Measurements from ENCODE around the gene CLASP1. TPM values are rescaled to one million over a fixed set of nuclear protein-coding genes. Genes with fewer than 3 reads are reported as not detected.

Gene CLASP1
- total RNA-seq, 1 donor from 2014 or later, result 110 TPM

DNA sequence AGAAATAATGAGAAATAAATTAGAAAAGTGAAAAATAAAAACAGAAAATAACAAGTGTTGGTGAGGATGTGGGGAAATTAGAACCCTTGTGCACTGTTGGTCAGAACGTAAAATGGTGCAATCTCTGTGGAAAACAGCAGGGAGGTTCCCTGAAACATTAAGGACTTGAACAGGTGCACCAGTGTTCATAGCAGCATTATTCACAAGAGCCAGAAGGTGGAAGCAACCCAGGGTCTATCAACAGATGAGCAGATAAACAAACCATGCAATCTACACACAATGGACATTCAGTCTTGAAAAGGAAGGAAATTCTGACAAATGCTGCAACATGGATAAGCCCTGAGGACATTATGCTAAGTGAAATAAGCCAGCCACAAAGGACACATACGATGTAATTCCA lies 306.1 kb downstream of the CLASP1 start:
- Histone ChIP-seq H3K4me1 (no peaks in the 10 kb centered on the region), H3K4me3 (no peak overlapping the region), H3K9me3 (ENCODE audit: low read depth) (no peaks in the 10 kb centered on the region), H2AFZ (replicated peaks) (no peak overlapping the region), H3K27ac (no peak overlapping the region), H4K20me1 (ENCODE audit: low read depth) (peaks cover 4% of the 10 kb centered on the region), H3K9ac (no peak overlapping the region), H3K79me2 (ENCODE audit: low read depth) (no peaks in the 10 kb centered on the region), H3K36me3 (no peaks in the 10 kb centered on the region), H3K27me3 (no peaks in the 10 kb centered on the region), H3F3A (ENCODE audit: low read depth) (no peaks in the 10 kb centered on the region), H3K4me2 (no peak overlapping the region)
- Mint-ChIP-seq H3K4me1 (no peaks in the 10 kb centered on the region), H3K4me3 (no peak overlapping the region), H3K36me3 (peaks cover 47% of the 10 kb centered on the region), H3K27me3 (ENCODE audit: insufficient read depth, low read depth) (no peaks in the 10 kb centered on the region), H3K27ac (no peak overlapping the region), H3K9me3 (no peaks in the 10 kb centered on the region)
- TF ChIP-seq EZH2phosphoT487 (IDR thresholded peaks at IDR 0.05), result no peak
- TF ChIP-seq, protein P1, sequence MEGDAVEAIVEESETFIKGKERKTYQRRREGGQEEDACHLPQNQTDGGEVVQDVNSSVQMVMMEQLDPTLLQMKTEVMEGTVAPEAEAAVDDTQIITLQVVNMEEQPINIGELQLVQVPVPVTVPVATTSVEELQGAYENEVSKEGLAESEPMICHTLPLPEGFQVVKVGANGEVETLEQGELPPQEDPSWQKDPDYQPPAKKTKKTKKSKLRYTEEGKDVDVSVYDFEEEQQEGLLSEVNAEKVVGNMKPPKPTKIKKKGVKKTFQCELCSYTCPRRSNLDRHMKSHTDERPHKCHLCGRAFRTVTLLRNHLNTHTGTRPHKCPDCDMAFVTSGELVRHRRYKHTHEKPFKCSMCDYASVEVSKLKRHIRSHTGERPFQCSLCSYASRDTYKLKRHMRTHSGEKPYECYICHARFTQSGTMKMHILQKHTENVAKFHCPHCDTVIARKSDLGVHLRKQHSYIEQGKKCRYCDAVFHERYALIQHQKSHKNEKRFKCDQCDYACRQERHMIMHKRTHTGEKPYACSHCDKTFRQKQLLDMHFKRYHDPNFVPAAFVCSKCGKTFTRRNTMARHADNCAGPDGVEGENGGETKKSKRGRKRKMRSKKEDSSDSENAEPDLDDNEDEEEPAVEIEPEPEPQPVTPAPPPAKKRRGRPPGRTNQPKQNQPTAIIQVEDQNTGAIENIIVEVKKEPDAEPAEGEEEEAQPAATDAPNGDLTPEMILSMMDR (IDR thresholded peaks at IDR 0.05), result no peak
- TF ChIP-seq EZH2 (IDR thresholded peaks at IDR 0.05), result no peak
- no peak for DNase-seq (ENCODE audit: low spot score)

DNA sequence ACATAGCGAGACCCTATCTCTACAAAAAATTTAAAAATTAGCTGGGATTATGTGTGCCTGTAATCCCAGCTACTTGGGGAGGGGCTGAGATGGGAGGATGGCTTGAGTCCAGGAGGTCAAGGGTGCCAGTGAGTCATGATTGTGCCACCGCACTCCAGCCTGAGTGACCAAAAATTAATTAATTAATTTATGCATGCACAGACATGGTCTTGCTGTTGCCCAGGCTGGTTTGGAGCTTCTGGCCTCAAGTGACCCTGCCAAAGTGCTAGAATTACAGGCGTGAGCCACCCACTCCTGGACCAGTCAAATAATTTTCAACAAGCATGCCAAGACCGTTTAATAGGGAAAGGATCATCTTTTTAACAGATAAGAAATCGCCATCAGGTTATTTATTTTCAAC lies 306.5 kb downstream of the CLASP1 start:
- H3K4me3 Mint-ChIP-seq, result no peak overlapping the region

DNA sequence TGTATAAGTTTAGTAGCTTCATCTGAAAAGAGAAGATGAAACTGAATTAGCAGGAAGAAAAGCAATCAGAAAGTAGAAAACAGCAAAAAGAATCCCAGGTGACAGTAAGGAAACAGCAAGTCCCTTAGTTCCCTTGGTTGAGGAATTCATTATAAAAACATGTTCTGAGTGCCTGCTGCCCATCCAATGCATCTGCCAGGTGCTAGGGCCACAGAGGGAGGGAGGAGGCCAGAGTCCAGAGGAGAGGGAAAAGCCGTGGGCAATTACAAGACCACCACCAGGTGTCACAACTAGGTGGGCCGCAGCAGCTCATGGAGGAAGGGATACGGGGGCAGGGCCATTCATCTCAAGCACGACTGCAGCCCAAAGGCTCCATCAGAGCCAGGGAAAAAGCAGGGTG lies 308.3 kb downstream of the CLASP1 start:
- no peak overlapping the region for H3K4me3 ChIP-seq
- H3K4me2 ChIP-seq, result no peak overlapping the region
- no peak overlapping the region for H3K27ac Mint-ChIP-seq
- H3K27me3 ChIP-seq, result no peaks in the 10 kb centered on the region
- no peak overlapping the region for H3K4me3 Mint-ChIP-seq
- no peaks in the 10 kb centered on the region for H3F3A ChIP-seq (ENCODE audit: low read depth)
- no peaks in the 10 kb centered on the region for H3K36me3 ChIP-seq
- no peak overlapping the region for H2AFZ ChIP-seq (replicated peaks)
- peaks cover 33% of the 10 kb centered on the region for H3K36me3 Mint-ChIP-seq
- H3K27ac ChIP-seq, result no peak overlapping the region
- H3K9me3 Mint-ChIP-seq, result no peaks in the 10 kb centered on the region
- no peaks in the 10 kb centered on the region for H3K9me3 ChIP-seq (ENCODE audit: low read depth)
- H3K4me1 Mint-ChIP-seq, result peaks cover 4% of the 10 kb centered on the region
- no peak overlapping the region for H3K9ac ChIP-seq
- no peaks in the 10 kb centered on the region for H3K79me2 ChIP-seq (ENCODE audit: low read depth)
- DNase-seq (ENCODE audit: low spot score), result no peak
- peaks cover 4% of the 10 kb centered on the region for H4K20me1 ChIP-seq (ENCODE audit: low read depth)
- H3K27me3 Mint-ChIP-seq (ENCODE audit: insufficient read depth, low read depth), result no peaks in the 10 kb centered on the region
- peaks cover 3% of the 10 kb centered on the region for H3K4me1 ChIP-seq
- TF ChIP-seq EZH2phosphoT487 (IDR thresholded peaks at IDR 0.05), result no peak
- TF ChIP-seq, protein P1 (IDR thresholded peaks at IDR 0.05), result no peak
- TF ChIP-seq EZH2 (IDR thresholded peaks at IDR 0.05), result no peak

More for the DNA sequence above, 306.5 kb downstream of the CLASP1 start:
- peaks cover 3% of the 10 kb centered on the region for H3K4me1 ChIP-seq
- H3K4me3 ChIP-seq, result no peak overlapping the region
- no peak for DNase-seq (ENCODE audit: low spot score)
- H3K36me3 Mint-ChIP-seq, result peaks cover 45% of the 10 kb centered on the region
- H3K9ac ChIP-seq, result no peak overlapping the region
- H3K9me3 ChIP-seq (ENCODE audit: low read depth), result no peaks in the 10 kb centered on the region
- no peak overlapping the region for H2AFZ ChIP-seq (replicated peaks)
- no peaks in the 10 kb centered on the region for H3K4me1 Mint-ChIP-seq
- TF ChIP-seq EZH2phosphoT487 (IDR thresholded peaks at IDR 0.05) (no peak), EZH2 (IDR thresholded peaks at IDR 0.05) (no peak)
- TF ChIP-seq, protein P1 (IDR thresholded peaks at IDR 0.05), result no peak
- no peak overlapping the region for H3K4me2 ChIP-seq
- no peak overlapping the region for H3K27ac Mint-ChIP-seq
- H3K27me3 Mint-ChIP-seq (ENCODE audit: insufficient read depth, low read depth), result no peaks in the 10 kb centered on the region
- no peaks in the 10 kb centered on the region for H3K9me3 Mint-ChIP-seq
- no peaks in the 10 kb centered on the region for H3K27me3 ChIP-seq
- no peaks in the 10 kb centered on the region for H3K36me3 ChIP-seq
- H3K27ac ChIP-seq, result no peak overlapping the region
- no peaks in the 10 kb centered on the region for H3F3A ChIP-seq (ENCODE audit: low read depth)
- H4K20me1 ChIP-seq (ENCODE audit: low read depth), result peaks cover 4% of the 10 kb centered on the region
- H3K79me2 ChIP-seq (ENCODE audit: low read depth), result no peaks in the 10 kb centered on the region
